Stimulated activated CD4-positive, alpha-beta T cell treated with anti-CD3 and anti-CD28 coated beads, Interleukin-12 subunit alpha, Interleukin-12 subunit beta, amount 100 ng/mL, for 24 hours (primary cell): ENCODE measurements around the gene PARD6G.

Experiments used
- DNase-seq, 2 experiments: peaks; one replicate each; pipeline ENCODE4 v3.0.0-alpha.2; 2020; ENCODE audit warnings: low read depth in 2 of 2

Gene PARD6G

GRCh38 chr18:80213182-80213581, 34.1 kb downstream of the PARD6G start:
- no peak for DNase-seq

DNA sequence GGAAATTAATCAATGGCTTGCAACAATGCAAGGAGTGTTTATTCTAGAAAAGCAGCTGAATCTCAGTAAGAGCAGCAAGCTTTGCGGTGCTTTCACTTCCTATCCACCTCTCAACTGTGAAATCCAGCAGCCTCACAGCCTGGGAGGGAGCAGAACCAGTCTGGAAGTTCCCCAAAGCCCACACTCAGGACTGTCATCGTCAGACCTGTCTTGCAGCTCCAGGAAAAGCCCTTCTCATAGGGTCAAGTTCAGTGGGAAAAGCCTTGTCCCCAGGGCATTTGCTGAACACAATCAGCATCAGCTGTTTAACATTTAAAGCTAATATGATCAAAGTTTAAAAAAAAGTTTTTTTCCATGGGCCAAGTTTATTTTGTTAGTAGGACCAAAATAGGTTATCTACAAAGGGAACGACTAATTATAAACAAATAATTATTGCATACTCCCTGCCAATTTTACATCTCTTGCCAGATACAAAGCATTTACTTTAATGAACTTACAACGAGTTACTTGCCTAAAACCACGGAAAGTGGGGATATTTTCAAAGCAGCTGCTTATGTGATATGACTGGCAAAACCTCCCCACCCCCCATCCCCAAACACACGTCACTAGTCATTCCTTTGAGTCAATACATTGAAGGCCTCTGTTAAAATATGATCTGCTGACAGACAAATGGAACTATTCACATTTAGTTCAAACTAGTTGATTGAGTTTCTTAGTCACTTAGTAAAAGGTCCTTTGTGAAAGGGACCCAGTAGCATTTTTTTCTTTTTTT, 36.8 kb downstream of the PARD6G start:
- no peak for DNase-seq

GRCh38 chr18:80208620-80209019, 38.7 kb downstream of the PARD6G start:
- no peak for DNase-seq

GRCh38 chr18:80205294-80205693, 42.0 kb downstream of the PARD6G start:
- DNase-seq = no peak

DNA sequence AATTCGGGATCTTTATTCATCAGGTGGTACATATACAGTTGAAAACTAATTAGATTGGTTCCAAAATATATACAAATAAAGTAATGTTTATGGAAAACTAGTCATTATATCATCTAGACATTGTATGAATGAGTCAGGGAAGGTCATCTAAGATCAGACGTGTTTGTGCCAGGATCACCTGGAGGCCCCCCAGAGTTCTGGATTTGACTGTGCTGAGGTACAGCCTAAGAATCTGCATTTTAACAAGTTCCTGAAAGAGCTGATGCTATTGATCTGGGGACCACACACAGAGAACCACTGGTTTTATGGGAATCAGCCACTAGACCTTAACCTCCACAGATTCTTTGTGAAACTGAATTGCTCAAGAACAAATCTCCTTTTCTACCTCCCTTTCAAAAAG, 43.2 kb downstream of the PARD6G start:
- no peak for DNase-seq

- no peak for DNase-seq
Measured at GRCh38 chr18:80203249-80203648, 44.1 kb downstream of the PARD6G start.

- peak in 1 of 2 experiments; percentile 44 for DNase-seq
Measured at GRCh38 chr18:80202264-80202998, 44.9 kb downstream of the PARD6G start.

DNA sequence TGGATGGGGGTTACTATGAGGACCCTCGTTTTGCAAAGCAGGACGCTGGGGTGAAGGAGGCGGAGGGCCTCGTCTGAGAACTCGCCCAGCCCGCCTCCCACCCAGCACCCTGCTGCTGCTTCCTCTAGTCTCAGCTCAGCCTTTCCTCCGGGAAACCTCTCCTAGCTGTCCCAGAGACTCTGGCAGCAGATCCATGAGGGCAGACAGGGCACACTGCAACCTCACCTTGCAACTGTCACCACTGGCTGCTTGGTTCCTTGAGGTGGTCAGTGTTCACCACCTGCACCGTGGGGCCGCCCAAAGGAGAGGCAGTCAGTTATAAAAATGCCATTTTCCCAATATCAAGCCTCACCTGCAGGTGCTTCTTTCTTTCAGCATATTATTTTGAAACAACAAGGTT, 45.6 kb downstream of the PARD6G start:
- no peak for DNase-seq

- no peak for DNase-seq
Measured at GRCh38 chr18:80200932-80201672, 46.2 kb downstream of the PARD6G start.

DNA sequence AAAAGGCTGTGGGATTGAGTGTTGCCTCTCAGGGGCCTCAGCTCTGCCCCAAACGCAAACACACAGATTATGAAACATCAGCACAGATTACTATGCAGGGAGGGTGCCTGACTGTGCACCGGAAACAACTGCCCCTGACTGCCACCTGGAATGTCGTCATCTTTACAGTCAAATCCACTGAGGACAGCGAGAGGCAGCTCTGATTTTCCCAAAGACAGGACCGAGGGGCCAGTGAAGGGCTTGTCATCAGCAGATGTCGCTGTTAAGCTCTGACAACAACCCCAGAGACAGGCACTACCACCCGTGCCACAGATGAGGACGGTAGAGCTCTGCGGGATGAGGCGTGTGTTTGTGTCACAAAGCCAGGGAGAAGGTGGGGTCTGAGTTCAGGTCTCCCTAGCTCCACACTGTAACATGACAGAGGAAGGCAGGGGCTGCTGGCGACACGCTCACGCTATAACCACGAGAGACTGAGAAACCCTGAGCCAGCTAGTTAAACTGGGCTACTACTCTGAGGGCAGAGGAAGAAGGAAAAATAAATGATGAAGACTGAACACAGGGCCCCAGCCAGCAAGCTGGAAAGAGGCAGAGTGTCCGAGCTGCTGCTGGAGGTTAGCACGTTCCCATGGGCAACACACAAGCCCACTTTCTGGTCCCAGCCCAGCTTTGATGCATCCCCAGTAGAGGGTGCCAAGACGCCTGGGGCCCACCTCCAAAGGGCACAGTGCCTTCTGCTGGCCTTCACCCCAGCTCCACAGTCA, 47.0 kb downstream of the PARD6G start:
- no peak for DNase-seq

DNA sequence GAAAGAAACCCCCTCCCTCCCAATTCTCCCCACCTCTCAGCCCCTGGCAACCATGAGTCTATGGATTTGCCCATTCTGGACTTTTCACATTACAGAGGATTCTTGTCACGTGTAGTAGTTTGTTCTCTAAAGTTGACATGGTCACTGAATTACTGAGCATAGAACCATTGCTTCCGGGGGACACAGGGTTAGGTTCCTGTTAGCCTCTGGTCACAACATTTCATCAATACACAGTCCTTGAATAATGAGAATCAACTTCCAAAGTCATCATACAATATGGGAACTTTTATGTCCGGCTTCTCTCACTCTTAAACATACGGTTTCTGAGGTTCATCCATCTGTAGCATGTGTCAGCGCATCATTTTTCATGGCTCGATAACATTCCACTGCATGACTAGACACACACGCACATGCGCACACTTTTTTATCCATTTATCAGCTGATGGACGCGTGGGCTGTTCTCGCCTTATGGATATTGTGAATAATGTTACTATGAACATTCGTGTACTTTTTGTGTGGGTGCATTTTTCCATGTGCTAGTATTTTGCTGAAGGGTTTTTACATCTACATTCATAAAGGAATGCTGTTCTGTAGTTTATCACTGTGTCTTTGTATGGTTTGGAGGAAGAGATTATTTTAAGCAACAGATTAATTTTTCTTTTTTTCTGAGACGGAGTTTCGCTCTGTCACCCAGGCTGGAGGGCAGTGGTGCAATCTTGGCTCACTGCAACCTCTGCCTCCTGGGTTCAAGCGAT, 48.1 kb downstream of the PARD6G start:
- DNase-seq = no peak

GRCh38 chr18:80198391-80198790, 48.9 kb downstream of the PARD6G start:
- DNase-seq = no peak

- no peak for DNase-seq
Measured at GRCh38 chr18:80197528-80197927, 49.8 kb downstream of the PARD6G start.

DNA sequence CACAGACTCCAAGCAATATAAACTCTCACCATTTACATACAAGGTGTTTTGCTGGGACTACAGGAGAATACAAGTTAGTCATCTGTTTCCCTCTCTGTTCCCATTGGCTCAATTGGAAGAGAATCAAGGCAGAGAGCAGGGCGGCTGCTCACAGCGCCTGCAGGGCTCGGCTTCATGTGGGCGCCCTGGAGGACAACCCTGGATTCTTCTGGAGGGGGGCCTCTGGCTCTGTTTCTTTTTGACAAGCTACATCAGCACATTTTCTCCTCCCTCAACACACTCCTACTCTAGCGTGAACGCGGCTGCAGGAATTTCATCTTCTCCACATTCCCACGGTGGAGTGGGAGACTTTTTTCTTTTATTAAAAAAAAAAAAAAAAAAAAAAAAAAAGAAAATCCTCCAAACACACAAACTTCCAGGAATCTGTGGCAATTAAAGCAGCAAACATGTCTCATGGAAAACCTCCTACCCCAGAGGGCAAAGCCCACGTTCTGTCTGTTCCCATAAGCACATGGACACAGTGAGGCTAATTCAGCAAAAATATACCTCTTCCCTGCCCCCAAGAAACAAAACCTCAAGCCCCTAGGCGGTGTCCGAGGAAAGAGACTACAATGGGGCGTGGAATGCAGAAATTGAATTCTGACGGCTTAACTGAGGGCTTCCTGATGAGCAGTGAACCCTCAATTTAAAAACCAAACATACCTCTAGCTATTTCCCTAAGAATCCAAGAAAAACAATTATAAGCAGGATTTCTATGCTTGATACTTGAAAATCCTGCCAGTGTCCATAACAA, 50.6 kb downstream of the PARD6G start:
- DNase-seq = no peak

DNA sequence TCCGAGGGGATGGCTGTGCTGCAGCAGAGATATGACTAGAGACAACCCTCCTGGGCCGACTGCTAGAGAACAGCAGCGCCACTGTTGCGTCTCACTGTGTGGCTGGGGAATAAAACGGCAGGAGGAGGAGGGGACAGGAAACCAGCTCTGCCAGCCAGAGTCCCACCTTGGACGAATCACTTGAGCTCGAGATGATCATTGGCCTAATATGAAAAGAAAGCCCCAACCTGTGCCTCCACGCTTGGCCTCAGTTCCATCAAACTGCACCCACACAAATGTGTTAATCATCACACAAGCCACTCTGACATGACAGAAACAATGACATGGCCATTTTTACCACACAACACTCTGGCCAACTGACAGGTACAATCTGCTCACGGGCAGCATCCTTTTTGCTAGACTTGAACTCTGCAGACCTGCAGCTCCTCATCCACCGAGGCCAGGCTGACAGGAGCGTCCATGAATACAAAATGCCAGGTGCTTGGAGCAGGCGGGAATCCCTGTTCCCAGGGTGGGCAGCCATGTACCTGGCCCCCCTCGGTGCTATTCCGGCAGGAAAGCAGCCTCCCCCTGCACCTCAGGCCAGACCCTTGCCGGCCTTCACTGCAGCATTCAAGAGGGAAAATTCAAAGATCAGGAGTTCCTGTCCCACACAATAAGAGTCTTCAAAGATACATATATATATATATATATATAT, 52.3 kb downstream of the PARD6G start:
- DNase-seq = no peak

DNA sequence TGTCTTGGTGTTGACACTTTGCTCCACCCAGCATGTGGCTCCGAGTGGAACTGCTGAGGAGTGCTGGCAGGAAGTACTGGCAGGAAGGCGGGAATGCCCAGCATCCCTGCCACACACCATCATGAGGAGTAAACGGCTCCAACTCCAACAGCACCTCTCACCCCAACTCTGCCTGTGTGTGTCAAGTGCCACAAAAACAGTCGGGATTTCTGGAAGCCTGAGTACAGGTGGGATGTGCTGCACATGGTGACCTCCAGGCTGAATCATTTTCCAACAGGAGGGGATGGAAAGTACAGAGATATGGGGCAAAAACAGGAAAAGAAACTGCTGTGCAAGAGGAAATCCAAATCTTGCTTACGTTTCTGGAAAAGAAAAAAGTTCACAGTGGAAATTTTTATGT, 53.6 kb downstream of the PARD6G start:
- DNase-seq = no peak

GRCh38 chr18:80192653-80193385, 54.5 kb downstream of the PARD6G start:
- DNase-seq = no peak

DNA sequence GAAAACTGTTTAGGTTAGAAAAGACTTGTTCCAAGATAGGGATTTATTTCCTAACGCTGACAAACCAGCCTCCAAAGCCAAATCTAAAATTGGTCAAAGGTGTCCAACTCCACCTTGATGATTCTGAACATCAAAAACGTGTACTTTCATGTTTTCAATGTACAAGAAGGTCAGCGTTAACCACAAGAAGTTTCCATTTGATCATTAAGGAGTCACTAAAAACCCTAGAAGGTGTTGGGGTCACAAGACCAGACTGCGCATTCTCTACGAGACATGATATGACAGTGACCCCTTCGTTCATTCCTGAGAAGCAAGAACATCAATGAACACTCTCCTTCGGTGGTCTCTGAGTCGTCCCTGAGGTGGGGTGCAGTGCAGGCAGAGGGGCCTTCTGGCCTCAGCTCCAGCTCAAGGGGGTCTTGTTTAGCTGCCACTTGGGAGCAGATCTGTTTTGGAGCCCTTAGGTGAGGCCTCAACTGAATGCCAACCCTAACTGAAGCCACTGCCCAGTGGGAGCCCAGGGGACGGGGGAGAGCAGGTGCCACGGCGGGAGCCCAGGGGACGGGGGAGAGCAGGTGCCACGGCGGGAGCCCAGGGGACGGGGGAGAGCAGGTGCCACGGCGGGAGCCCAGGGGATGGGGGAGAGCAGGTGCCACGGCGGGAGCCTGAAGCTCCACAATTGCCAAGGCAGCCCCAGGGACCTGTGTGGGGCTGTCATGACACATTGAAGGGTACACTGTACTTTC, 55.2 kb downstream of the PARD6G start:
- no peak for DNase-seq
